Measurements from ENCODE around the gene MICAL3.
"Not testable (repeated sequence)": the region's sequence is repeated elsewhere in the genome, so short reads cannot be mapped to it uniquely, and the experiment has no call there.

The MICAL3 gene, protein sequence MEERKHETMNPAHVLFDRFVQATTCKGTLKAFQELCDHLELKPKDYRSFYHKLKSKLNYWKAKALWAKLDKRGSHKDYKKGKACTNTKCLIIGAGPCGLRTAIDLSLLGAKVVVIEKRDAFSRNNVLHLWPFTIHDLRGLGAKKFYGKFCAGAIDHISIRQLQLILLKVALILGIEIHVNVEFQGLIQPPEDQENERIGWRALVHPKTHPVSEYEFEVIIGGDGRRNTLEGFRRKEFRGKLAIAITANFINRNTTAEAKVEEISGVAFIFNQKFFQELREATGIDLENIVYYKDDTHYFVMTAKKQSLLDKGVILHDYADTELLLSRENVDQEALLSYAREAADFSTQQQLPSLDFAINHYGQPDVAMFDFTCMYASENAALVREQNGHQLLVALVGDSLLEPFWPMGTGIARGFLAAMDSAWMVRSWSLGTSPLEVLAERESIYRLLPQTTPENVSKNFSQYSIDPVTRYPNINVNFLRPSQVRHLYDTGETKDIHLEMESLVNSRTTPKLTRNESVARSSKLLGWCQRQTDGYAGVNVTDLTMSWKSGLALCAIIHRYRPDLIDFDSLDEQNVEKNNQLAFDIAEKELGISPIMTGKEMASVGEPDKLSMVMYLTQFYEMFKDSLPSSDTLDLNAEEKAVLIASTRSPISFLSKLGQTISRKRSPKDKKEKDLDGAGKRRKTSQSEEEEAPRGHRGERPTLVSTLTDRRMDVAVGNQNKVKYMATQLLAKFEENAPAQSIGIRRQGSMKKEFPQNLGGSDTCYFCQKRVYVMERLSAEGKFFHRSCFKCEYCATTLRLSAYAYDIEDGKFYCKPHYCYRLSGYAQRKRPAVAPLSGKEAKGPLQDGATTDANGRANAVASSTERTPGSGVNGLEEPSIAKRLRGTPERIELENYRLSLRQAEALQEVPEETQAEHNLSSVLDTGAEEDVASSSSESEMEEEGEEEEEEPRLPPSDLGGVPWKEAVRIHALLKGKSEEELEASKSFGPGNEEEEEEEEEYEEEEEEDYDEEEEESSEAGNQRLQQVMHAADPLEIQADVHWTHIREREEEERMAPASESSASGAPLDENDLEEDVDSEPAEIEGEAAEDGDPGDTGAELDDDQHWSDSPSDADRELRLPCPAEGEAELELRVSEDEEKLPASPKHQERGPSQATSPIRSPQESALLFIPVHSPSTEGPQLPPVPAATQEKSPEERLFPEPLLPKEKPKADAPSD (N-terminal part only)

DNA sequence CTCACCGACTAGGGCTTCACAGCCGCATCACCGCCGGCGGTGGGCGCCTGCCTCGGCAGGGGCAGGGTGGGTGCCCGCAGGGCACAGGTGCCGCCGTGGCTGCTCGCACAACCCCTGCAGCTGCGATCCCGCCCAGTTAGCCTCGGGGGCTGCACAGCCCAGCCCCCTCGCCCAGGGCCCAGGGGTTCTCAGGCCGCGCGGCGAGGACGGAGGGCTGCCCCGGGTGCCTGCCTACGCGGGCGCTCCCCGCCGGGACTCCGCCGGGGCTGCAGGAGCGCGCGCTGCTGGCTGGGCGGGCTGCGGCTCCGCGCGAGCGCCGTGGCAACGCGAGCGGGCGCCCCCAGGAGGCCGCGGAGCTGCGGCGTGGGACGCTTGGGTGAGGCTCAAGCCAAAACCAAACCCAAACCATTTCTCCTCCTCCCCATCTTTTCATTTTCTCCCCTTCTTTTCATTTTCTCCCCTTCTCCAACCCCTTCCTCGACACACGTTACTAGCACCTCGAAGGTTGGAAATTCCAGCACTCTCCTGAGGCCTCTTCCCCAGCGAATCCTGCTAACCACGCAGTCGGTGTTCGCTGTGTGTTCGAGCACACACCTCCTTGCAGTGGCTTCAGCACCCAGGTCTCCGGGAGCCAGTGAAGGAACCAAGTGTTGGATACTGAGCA is at the start of gene MICAL3:
Gene MICAL3 (minus strand): TSS at position 286 of the 664 bp plus-strand sequence. CDS start 117,749 bp downstream, outside the sequence.
- peak; percentile 82 for DNase-seq (ENCODE audit: low spot score)

DNA sequence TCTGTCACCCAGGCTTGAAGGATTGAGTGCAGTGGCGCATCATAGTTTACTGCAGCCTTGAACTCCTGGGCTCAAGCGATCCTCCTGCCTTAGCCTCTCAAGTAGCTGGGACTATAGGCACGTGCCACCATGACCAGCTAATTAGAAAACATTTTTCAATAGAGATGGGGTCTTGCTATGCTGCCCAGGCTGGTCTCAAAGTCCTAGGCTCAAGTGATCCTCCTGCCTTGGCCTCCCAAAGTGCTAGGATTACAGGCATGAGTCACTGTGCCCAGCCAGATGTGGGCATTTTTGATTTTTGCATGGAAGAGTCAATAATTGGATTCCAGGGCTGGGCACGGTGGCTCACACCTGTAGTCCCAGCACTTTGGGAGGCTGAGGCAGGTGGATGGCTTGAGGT is 49.6 kb upstream of the MICAL3 start:
- not testable (repeated sequence) for DNase-seq (ENCODE audit: low spot score)

DNA sequence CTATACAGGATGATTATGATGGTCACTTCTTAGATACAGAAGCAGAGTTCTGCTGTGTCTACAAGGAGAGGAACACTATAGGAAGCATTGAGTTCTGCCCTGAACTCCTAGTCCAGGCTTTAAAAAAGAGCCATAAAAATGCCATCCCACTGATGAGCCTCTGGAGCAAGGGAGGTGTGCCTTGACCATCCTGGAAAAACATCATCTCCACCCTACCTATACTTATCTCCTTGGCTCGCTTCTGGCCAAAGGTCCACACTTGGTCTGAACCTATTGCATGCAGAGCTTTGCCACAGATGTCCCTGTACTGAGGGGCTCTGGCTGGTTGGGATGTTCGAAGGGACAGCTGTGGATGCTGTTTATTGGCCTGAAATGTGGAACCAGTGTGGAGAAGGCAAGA is 49.1 kb upstream of the MICAL3 start:
- DNase-seq (ENCODE audit: low spot score): no peak

DNA sequence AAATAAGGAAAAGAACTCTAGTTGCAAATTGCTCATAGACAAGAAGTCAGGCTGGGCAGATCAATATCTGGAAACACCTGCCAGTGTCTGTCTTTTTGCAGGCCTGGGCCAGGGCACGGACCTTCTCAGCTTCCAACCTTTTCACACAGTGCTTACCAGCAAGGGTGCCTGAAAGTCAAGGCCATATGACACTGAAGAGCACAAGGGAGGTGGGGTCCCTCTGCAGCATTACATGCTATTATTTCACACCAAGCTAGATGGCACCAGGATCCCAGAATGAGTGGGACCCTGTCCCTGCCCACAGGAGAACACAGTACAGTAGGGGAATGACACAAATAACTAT is 47.6 kb upstream of the MICAL3 start:
- DNase-seq (ENCODE audit: low spot score): no peak

DNA sequence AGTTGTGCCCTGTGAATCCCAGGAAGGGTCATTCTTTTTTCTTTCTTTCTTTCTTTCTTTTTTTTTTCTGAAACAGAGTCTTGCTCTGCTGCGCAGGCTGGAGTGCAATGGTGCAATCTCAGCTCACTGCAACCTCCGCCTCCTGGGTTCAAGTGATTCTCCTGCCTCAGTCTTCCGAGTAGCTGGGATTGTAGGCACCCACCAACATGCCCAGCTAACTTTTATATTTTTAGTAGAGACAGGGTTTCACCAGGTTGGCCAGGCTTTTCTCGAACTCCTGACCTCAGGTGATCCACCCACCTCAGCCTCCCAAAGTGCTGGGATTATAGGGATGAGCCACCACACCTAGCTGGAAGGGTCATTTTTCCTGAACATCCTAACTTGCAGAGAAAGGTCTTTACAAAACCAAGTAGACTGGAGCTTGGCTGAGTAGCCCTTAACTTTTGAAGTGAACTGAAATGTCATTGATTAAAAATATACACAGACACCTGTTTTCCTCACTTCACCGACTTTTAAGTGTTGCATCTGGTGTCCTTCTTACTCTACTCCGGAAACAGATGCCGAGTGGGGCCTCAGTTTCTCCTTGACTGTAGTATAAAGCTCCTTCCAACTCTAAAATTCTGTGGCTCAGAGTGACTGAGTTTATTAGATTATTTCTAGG is 47.1 kb upstream of the MICAL3 start:
- DNase-seq (ENCODE audit: low spot score): not testable (repeated sequence)

DNA sequence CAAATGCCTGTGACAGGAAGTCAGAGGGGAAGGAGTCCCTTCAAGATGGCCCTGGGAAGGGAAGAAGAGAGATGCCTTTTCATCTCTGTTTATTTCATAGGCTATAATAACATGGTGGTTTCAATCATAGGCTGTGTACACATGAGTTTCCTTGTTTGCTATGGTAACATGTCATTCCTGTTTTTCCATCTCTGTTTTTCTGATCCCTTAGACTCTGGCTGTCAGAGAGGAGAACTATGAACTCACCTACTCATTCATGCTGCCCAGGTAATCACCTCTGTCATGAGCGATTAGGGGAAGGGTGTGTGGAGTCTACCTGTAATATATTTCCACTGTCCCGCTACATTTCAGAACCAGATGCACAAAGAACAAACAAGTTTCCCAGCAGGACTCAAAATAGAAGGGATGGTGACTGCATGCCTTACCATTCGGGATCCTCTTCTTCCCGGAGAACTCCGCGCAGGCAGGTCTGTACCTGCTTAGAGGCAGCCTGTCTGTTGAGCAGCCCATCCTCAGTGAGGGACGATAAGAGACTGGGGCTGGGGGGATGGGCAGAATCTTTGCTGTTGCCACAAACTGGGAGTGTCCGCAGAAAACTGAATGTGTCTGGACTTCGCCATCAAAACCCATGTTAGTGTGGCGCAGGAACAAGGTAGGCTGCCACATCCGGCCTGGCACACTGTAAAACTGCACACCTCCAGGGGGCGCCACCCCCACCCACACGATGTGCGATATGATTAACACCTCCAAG is 46.4 kb upstream of the MICAL3 start:
- DNase-seq (ENCODE audit: low spot score): no peak

DNA sequence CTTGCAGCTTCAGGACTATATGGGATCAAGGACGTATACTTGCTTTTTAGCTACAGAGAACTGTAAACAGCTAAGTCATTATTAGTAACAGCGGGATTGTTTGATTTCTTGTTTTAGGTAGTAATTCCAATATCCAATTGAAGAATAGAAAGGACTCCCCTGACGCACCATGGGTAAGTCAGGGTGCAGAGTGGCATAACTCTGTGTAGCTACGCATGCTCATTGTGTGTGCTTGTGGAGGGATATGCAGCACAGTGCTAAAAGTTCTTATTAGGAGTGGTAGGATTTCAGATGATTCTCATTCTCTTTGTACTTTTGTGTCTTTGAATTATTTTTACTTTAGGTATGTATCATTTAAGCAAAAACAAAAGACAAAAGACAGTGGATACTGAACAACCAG is 45.7 kb upstream of the MICAL3 start:
- DNase-seq (ENCODE audit: low spot score): no peak

DNA sequence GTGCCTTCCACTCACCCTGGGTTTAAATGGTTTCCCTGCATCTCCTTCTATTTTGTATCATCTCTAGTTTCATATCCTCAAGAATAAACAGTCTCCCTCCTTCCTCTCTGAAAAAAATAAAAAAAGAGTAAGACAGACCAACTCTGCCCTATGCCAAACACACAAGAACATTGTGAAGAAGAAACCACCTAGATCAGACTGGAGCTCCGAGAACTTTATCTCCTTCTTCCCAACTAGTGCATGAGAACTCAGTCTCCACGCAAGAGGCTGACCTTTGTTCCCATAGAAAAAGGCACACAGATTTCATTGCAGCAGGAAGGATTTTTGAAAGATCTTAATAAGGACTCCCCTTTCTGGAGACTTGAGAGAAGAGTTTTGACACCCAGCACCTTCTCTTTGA is 44.7 kb upstream of the MICAL3 start:
- no peak for DNase-seq (ENCODE audit: low spot score)

DNA sequence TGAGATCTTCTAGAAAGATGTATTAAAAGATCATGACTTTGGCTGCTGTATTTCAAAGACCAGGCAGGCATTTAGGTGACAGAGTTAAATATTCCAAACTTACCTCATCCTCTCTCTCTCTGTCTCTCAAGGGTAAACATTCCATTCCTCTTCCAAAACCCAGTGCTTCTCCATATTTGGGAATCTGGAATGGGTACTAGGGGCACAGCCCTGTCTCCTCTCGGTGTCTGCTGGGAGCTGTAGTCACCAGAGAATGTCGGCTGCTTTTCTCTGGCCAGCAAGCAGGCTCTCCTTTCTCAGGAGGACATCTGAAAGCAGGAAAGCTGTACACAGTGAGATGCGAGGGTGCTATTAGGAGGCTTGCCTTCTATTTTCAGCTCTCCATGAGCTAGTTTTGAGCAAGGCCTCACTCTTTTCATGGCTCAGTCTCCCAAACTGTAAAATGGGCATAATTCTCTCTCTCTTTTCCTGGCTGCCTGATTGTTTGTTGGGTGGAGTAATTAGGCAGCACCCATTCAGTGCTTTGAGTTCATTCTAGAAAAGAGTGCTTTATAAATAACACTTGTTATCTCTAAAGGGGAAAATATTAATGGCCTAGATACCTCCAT is 44.1 kb upstream of the MICAL3 start:
- DNase-seq (ENCODE audit: low spot score): no peak

DNA sequence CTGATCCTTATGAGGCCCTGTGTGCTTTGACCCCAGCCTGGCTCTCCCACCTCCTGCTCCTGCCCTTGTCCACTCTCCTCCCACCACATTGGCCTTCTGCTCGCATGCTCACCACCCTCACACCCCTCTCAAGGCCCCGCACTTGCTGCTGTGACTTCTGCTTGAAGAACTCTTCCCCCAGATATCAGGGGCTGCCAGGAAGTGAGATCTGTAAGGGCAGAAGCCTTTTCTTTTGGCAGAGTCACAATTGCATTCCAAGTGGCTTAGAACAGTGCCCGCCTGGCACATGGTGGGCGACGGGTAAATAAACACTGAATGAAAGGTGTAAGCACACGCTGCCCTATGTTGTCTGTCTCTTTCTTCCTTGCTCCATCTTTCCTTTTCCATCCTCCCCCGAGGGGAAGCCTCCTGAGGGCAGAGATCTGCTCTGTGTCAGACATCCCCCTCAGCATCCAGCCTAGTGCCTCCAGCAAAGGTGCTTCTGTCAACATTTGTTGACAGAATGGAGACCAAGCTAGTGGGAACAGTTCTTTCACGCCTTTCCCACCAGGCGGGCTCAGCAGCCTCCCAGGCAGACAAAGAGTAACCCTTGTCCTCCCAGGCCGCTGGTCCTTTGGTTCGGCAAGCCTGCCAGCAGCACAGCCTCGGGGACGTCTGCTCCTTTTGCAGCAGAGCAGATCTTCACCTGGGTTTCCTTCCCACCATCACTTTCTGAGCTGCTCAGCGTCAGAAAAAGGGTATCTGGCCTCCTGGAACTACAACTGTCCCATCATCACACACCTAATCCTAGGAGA is 43.4 kb upstream of the MICAL3 start:
- no peak for DNase-seq (ENCODE audit: low spot score)

DNA sequence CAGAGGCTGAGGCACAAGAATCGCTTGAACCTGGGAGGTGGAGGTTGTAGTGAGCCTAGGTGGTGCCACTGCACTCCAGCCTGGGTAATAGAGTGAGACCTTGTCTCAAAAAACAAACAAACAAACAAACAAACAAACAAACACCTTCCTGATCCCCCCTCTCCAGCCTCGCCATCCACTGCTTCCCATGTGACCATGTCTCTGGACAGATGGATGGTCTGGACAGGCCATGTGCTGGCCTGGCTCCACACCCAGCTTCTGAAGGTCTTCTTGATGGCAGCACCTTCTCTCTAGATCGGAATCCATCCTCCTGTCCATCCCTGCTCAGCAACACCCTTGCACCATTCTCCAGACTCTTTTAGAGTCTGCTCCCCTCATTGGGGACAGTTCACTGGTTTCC is 42.8 kb upstream of the MICAL3 start:
- no peak for DNase-seq (ENCODE audit: low spot score)

DNA sequence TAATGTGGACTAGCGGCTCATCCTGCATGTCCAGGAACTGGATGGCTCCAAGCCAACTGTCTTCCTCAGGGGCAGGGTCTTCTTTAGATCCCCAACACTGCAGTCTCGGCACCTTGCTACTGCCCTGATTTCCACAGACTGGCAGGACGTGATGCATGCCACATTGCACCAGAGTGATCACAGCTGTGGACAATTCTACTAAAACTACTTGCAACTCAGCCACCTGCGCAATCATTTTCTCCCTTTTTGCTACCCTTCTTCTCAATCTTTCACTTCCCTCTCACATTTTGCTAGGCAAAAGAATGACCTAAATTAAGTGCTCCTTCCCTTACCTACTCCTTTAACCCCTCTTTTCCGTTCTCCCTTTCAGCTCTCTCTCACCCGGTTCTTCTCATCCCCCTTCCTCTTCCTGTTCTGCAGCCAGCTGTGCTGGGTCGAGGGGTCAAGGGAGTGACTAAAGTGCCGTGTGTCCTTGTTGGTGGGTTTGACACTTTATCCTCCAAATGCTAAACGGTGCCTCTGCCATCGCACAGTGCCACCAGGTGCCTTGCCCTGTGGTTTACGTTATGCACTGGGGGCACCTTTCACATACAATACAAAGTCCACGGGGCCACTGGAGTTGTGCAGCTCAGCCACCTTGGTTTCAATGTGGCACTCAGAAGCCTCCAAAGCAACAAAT is 42.0 kb upstream of the MICAL3 start:
- no peak for DNase-seq (ENCODE audit: low spot score)

DNA sequence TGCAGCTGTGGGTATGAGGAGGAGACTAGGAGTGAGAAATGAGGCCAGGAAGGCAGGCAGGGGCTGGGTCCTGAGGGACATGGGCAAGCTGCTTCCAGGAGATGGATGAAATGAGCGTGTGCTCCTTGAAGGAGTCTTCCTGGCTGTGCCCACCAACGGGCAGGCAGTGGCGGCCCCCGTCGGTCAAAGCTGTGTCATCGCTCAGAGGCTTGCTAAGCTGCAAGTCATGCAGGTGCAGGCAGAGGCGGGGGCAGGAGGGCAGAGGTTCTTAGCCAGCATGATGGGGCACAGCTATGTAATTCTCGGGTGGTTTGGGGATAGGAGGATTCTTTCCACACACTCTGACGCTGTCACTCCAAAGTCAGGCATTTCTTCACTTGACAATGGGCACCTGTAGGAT is 40.9 kb upstream of the MICAL3 start:
- DNase-seq (ENCODE audit: low spot score): no peak

DNA sequence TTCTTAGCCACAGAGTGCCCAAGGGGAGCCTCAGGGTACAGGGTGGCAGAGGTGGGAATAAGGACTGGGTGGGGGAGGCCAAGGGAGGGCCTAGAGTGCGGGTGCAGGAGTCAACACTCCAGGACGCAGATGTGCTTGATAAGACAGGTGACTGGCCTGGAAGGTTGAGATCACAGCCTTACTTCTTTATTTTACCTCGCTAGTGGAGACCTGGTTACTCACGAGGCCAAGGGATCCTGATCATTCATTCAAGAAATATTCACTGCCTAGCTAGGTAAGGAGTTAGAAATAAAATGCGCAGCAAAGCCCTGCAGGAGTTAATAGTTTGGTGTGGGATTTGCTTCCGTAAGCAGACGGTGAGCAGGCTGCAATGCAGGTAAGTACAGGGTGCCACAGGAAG is 40.3 kb upstream of the MICAL3 start:
- DNase-seq (ENCODE audit: low spot score): no peak

DNA sequence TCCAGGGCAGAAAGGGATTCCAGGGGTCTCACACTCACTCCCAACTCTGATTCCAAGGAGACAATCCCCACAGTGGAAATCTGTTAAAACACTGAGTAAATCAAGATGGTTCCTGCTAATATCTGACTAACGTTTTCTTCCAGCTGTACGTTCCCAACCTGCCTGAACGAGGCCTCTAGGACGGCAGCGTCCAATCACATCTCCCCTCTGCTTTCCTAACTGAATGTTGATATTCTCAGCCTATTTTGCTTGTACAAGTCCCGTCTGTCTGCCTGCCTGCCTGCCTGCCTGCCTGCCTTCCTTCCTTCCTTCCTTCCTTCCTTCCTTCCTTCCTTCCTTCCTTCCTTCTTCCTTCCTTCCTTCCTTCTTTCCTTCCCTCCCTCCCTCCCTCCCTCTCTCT is 39.4 kb upstream of the MICAL3 start:
- DNase-seq (ENCODE audit: low spot score): not testable (repeated sequence)

DNA sequence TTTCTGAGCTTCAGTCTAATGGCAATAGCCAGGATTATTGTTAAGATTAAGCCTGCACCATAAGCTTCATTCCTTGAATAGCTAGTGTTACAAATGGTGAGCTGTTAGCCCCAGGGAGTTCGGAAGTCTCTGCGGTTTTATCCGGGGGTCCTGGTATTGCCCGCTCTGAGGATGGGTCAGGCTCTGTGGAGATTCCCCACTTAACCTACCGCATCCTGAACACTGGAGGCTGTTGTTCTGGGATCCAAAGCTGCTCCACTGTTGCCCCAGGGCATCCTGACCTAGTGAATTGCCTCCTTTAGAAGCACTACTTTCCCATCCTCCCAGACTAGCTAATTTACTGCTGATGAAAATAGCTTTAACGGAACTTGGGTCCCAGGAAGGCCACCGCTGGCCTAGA is 38.9 kb upstream of the MICAL3 start:
- DNase-seq (ENCODE audit: low spot score): no peak

DNA sequence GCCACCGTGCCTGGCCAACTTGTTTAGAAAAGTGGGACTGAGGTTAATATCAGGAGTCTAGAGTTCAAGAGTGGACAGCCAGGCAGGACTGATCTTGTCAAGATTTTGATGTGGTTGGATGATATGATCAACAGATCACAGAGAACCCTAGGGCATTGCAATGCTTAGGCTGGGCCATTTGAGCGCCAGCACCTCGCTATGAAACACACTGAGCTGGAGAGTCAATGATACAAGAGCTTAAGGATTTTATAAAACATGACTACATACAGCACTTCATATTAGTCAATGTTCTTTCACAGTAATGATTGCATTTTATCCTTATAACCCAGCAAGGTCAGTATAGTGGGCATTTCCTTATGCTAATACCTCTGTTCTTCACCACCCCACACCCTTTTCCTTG is 38.1 kb upstream of the MICAL3 start:
- DNase-seq (ENCODE audit: low spot score): no peak

DNA sequence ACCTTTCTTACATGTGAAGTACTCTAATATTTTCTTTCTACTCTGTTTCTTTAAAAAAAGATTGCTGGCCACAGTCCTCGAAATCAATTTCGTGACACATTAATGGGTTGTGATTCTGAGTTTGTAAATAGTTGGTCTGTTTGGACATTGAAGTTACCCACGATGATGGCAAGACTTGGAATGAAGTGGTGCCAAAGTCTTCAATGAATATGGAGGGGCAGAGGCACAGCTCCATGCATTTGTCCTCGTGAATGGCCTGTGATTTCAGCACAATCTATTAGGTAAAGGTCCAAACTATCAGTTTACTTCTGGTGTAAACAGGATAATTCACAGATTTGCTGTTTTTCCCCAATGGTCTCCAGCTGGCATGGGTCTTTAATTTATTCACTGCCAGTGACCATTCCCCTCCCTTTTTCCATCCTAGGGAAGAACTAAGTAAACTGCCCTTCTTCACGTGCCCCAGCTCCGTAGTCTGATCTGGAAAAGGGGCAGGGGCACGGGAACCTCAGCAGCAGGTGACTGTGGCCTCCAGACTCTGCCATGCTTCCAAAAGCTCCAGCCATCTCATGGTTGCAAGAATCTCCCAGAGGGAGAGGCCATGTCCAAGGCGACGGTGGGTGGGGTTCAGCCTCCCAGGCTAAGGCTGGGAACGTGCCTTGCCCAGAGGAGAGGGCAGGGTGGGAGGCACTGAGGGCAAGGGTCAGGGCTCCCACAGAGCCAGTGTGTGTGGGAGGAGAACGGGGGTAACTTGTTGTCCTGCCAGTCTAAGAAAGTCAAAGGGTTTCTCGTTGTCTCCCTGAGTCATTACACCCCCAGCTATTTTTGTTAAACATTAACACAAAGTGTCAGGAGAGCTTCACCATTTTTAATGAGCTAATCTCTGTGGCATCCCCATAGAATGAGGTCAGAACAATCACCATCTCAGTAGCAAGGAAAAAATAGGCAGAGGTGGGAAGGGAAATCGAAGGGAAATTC is 36.6 kb upstream of the MICAL3 start:
- no peak for DNase-seq (ENCODE audit: low spot score)

All from putamen (tissue), 1 donor.